HCT116 (cell line): ENCODE results near the gene SUN2. TPM values are rescaled to one million over a fixed set of nuclear protein-coding genes. Genes with fewer than 3 reads are reported as not detected.

Source experiments
- ATAC-seq: fragments of 200-7000 bp; cut with Tn5 transposase; 2 replicates; pipeline ENCODE4 v1.9.1; 2020; ENCODE audit warnings: mild to moderate bottlenecking, moderate library complexity
- BruUV-seq: library from RNA; stranded (reverse); fragments of 400-500 nt; replicated peaks from 2 replicates; lab custom pipeline; 2021; lab: Mats Ljungman, UMichigan
- CTCF ChIA-PET: fragments of 300-600 bp; sonication (Branson Sonifier 250); formaldehyde crosslinking; loops from one replicate; lab custom pipeline; 2021; ENCODE audit warnings: antibody characterized with exemption; lab: Charles Lee
- POLR2A ChIA-PET: fragments of 300-600, 350-600 bp; sonication (Branson Sonifier 250); formaldehyde crosslinking; loops from one replicate; lab custom pipeline; 2021; ENCODE audit warnings: antibody characterized with exemption; lab: Charles Lee
- RAD21 ChIA-PET, 2 experiments: fragments of 300-600 bp; sonication (Branson Sonifier 250); formaldehyde crosslinking; loops; one replicate each; lab custom pipeline; 2023; ENCODE audit warnings: low total read pairs in 2 of 2; ENCODE audit not compliant: uncharacterized antibody in 2 of 2, unreplicated experiment in 2 of 2, low non-redundant PET in 1 of 2; lab: Charles Lee
- DNase-seq: peaks from one replicate; pipeline ENCODE4 v3.0.0-alpha.2; 2010; ENCODE audit warnings: low read depth, low spot score
- H2AFZ ChIP-seq: fragments of 200-600 bp; shearing (Covaris generic), sonication (generic); 2 replicates; pipeline ENCODE4 v1.6.1; 2017; ENCODE audit warnings: low read depth, mixed run types, mixed read lengths, antibody characterized with exemption, low read length; ENCODE audit not compliant: poor library complexity, severe bottlenecking
- H3K27ac ChIP-seq: 2 replicates; pipeline ENCODE4 v1.5.1; 2012; ENCODE audit warnings: low read depth, low read length
- H3K27me3 ChIP-seq: fragments of 200-600 bp; sonication (generic); 2 replicates; pipeline ENCODE4 v1.6.1; 2016; ENCODE audit warnings: mixed run types, low read length, mixed read lengths; ENCODE audit not compliant: insufficient read depth
- H3K36me3 ChIP-seq, 2 experiments: fragments of 200-500 bp in 1 of 2; fragments of 200-600 bp in 1 of 2; sonication (Bioruptor generic) in 1 of 2; sonication (generic) in 1 of 2; 2 replicates each; pipeline versions ENCODE4 v1.5.1 to v1.6.1; 2014 to 2016; ENCODE audit warnings: low read length in 2 of 2, inconsistent platforms in 1 of 2, mixed read lengths in 1 of 2, mixed run types in 1 of 2; ENCODE audit not compliant: insufficient read depth in 2 of 2, control insufficient read depth in 1 of 2
- H3K4me1 ChIP-seq, 2 experiments: fragments of 200-600 bp in 1 of 2; sonication (generic) in 1 of 2; 2 replicates each; pipeline versions ENCODE4 v1.5.1 to v1.6.1; 2012 to 2017; ENCODE audit warnings: low read length in 2 of 2, inconsistent platforms in 1 of 2, mild to moderate bottlenecking in 1 of 2, mixed read lengths in 1 of 2, mixed run types in 1 of 2, moderate library complexity in 1 of 2; ENCODE audit not compliant: insufficient read depth in 2 of 2, control insufficient read depth in 1 of 2
- H3K4me2 ChIP-seq: fragments of 200-600 bp; sonication (generic); 2 replicates; pipeline ENCODE4 v1.6.1; 2017; ENCODE audit warnings: mixed run types, low read length, mixed read lengths
- H3K4me3 ChIP-seq, 2 experiments: fragments of 200-600 bp in 1 of 2; sonication (generic) in 1 of 2; replicated peaks in 1 of 2; 2 replicates each; pipeline ENCODE4 v1.5.1; 2011 to 2016; ENCODE audit warnings: low read length in 2 of 2, control low read depth in 1 of 2, low read depth in 1 of 2, mild to moderate bottlenecking in 1 of 2, mixed read lengths in 1 of 2, mixed run types in 1 of 2
- H3K79me2 ChIP-seq: fragments of 200-600 bp; sonication (generic); 2 replicates; pipeline ENCODE4 v1.6.1; 2017; ENCODE audit warnings: mild to moderate bottlenecking, mixed run types, low read length, moderate library complexity, mixed read lengths; ENCODE audit not compliant: insufficient read depth
- H3K9ac ChIP-seq: fragments of 200-600 bp; sonication (generic); 2 replicates; pipeline ENCODE4 v1.6.1; 2016; ENCODE audit warnings: low read length, mixed read lengths
- H3K9me2 ChIP-seq: fragments of 200-600 bp; sonication (generic), shearing (Covaris generic); 2 replicates; pipeline ENCODE4 v1.6.1; 2017; ENCODE audit warnings: mixed run types, mild to moderate bottlenecking, moderate library complexity; ENCODE audit not compliant: insufficient read depth
- H3K9me3 ChIP-seq, 2 experiments: fragments of 200-500 bp in 1 of 2; fragments of 200-600 bp in 1 of 2; sonication (Bioruptor generic) in 1 of 2; sonication (generic) in 1 of 2; 2 replicates each; pipeline ENCODE4 v1.6.1; 2014 to 2017; ENCODE audit warnings: low read length in 2 of 2, mixed read lengths in 2 of 2, inconsistent platforms in 1 of 2, low read depth in 1 of 2, mild to moderate bottlenecking in 1 of 2, mixed run types in 1 of 2, moderate library complexity in 1 of 2; ENCODE audit not compliant: control insufficient read depth in 1 of 2, insufficient read depth in 1 of 2
- H4K20me1 ChIP-seq: fragments of 200-600 bp; sonication (generic), shearing (Covaris generic); 2 replicates; pipeline ENCODE4 v1.6.1; 2017; ENCODE audit warnings: mixed run types, mild to moderate bottlenecking, moderate library complexity; ENCODE audit not compliant: insufficient read depth
- ATF3 ChIP-seq: IDR thresholded peaks from 2 replicates; pipeline ENCODE4 v1.6.1; 2012
- CBX3 ChIP-seq: IDR thresholded peaks from 2 replicates; pipeline ENCODE4 v1.6.1; 2012; ENCODE audit warnings: low read depth
- CEBPB ChIP-seq: IDR thresholded peaks from 2 replicates; pipeline ENCODE4 v1.6.1; 2012; ENCODE audit warnings: low read depth
- CTCF ChIP-seq, 3 experiments: fragments of 200-600 bp in 1 of 3; sonication (generic) in 1 of 3; IDR thresholded peaks in 2 of 3; conservative IDR thresholded peaks in 1 of 3; 2 replicates each; pipeline ENCODE4 v1.5.1; 2012 to 2017; ENCODE audit warnings: low read depth in 2 of 3, low read length in 2 of 3, antibody characterized with exemption in 1 of 3, borderline replicate concordance in 1 of 3, control low read depth in 1 of 3, mild to moderate bottlenecking in 1 of 3, mixed read lengths in 1 of 3, mixed run types in 1 of 3, moderate library complexity in 1 of 3; ENCODE audit not compliant: insufficient read depth in 1 of 3
- ELF1 ChIP-seq: IDR thresholded peaks from 2 replicates; pipeline ENCODE4 v1.6.1; 2012; ENCODE audit warnings: low read depth, borderline replicate concordance
- EZH2phosphoT487 ChIP-seq: fragments of 200-600 bp; IDR thresholded peaks from 2 replicates; pipeline ENCODE4 v1.6.1; 2018; ENCODE audit warnings: antibody characterized with exemption, borderline replicate concordance
- FOSL1 ChIP-seq: IDR thresholded peaks from 2 replicates; pipeline ENCODE4 v1.6.1; 2012; ENCODE audit warnings: low read depth
- JUND ChIP-seq: IDR thresholded peaks from 2 replicates; pipeline ENCODE4 v1.6.1; 2012
- MAX ChIP-seq: IDR thresholded peaks from 2 replicates; pipeline ENCODE4 v1.6.1; 2012
- POLR2A ChIP-seq: IDR thresholded peaks from 2 replicates; pipeline ENCODE4 v1.7.0; 2011; ENCODE audit warnings: borderline replicate concordance; ENCODE audit not compliant: insufficient read depth, insufficient read length; ENCODE audit errors: extremely low read depth
- POLR2AphosphoS5 ChIP-seq: IDR thresholded peaks from 2 replicates; pipeline ENCODE4 v1.6.1; 2011; ENCODE audit warnings: mild to moderate bottlenecking, low read depth, low read length, moderate library complexity
- RAD21 ChIP-seq: IDR thresholded peaks from 2 replicates; pipeline ENCODE4 v1.6.1; 2012; ENCODE audit warnings: low read depth, mild to moderate bottlenecking
- SP1 ChIP-seq: IDR thresholded peaks from 2 replicates; pipeline ENCODE4 v1.6.1; 2012; ENCODE audit warnings: low read depth
- SRF ChIP-seq: IDR thresholded peaks from 2 replicates; pipeline ENCODE4 v1.6.1; 2012; ENCODE audit warnings: low read depth
- TCF7L2 ChIP-seq: IDR thresholded peaks from 2 replicates; pipeline ENCODE4 v1.7.0; 2011; ENCODE audit warnings: borderline replicate concordance, inconsistent platforms; ENCODE audit not compliant: insufficient read depth, insufficient read length; ENCODE audit errors: extremely low read depth
- ZBTB33 ChIP-seq: IDR thresholded peaks from 2 replicates; pipeline ENCODE4 v1.6.1; 2011; ENCODE audit warnings: mild to moderate bottlenecking, low read length, moderate library complexity; ENCODE audit not compliant: insufficient replicate concordance; ENCODE audit errors: extremely low read depth
- ZNF274 ChIP-seq: fragments of 200-500 bp; sonication (Bioruptor generic); IDR thresholded peaks from 2 replicates; pipeline ENCODE4 v1.6.1; 2014; ENCODE audit warnings: mild to moderate bottlenecking, low read depth, low read length, inconsistent platforms
- intact Hi-C: fragments of 100-400 bp; cut with micrococcal nuclease; formaldehyde crosslinking; loops from 2 replicates; pipeline ENCODE4 v1.10.0; 2022
- total RNA-seq: library from RNA; stranded (reverse); gene quantifications from one replicate; pipeline ENCODE4 v1.2.1, GENCODE V29; 2021; ENCODE audit not compliant: unreplicated experiment

The SUN2 gene
- total RNA-seq, 1 experiment from 2014 or later = 71.6 TPM

- RAD21 ChIA-PET = no interaction called here
- no peak for DNase-seq
- no TSS peak for BruUV-seq
Observed at GRCh38 chr22:38796262-38796957, 40.6 kb upstream of the SUN2 start.

More at GRCh38 chr22:38796262-38796957, 40.6 kb upstream of the SUN2 start:
- TF ChIP-seq ZBTB33 (no peak), CBX3 (no peak), ATF3 (no peak), EZH2phosphoT487 (no peak), ZNF274 (no peak), FOSL1 (no peak), SRF (no peak), SP1 (no peak), RAD21 (no peak), MAX (no peak), CTCF (IDR thresholded peaks at IDR 0.05 in 2 of 3, conservative IDR thresholded peaks at IDR 0.05 in 1 of 3; ENCODE audit: borderline replicate concordance in 1 of 3, insufficient read depth in 1 of 3, low read depth in 2 of 3, low read length in 2 of 3) (no peak), JUND (no peak), CEBPB (no peak), POLR2AphosphoS5 (no peak), ELF1 (no peak), POLR2A (no peak), TCF7L2 (no peak)
- Histone ChIP-seq H3K36me3 (no peaks in the 10 kb centered on the region), H2AFZ (no peak overlapping the region), H3K27me3 (no peaks in the 10 kb centered on the region), H3K4me3 (no peak overlapping the region), H3K4me2 (no peak overlapping the region), H3K27ac (no peak overlapping the region), H3K4me1 (peaks cover 0 to 15% of the 10 kb centered on the region in 2 experiments; a peak in 3 of 4 replicates), H3K79me2 (no peaks in the 10 kb centered on the region; the same call in 1 of the 2 replicates), H4K20me1 (no peaks in the 10 kb centered on the region), H3K9ac (no peak overlapping the region), H3K9me3 (peaks cover 0 to 8% of the 10 kb centered on the region in 2 experiments; a peak in 1 of 4 replicates), H3K9me2 (no peaks in the 10 kb centered on the region)
- ATAC-seq = no peak
- intact Hi-C loops = no loop called here
- POLR2A ChIA-PET = no interaction called here
- CTCF ChIA-PET = no interaction called here
